Fibroblast of skin of scalp (primary cell): ENCODE data around the gene BRICD5.

Experiments
- DNase-seq: peaks from one replicate; pipeline ENCODE4 v3.0.0-alpha.2; 2013

BRICD5 gene

DNA sequence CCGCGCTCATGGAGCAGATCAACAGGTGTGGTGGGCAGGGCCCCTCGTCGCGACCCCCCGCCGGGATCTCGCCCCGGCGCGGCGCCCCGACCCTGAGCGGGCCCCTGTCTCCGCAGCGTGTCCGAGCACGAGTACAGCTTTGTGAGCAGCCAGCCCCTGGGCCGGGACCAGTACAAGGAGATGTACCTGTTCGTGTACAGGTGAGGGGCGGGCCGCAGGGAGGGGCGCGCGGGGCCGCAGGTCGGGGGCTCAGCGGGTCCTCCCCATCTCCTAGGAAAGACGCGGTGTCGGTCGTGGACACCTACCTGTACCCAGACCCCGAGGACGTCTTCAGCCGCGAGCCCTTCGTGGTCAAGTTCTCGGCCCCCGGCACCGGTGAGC is 26.4 kb upstream of the BRICD5 start:
- DNase-seq, result no peak

DNA sequence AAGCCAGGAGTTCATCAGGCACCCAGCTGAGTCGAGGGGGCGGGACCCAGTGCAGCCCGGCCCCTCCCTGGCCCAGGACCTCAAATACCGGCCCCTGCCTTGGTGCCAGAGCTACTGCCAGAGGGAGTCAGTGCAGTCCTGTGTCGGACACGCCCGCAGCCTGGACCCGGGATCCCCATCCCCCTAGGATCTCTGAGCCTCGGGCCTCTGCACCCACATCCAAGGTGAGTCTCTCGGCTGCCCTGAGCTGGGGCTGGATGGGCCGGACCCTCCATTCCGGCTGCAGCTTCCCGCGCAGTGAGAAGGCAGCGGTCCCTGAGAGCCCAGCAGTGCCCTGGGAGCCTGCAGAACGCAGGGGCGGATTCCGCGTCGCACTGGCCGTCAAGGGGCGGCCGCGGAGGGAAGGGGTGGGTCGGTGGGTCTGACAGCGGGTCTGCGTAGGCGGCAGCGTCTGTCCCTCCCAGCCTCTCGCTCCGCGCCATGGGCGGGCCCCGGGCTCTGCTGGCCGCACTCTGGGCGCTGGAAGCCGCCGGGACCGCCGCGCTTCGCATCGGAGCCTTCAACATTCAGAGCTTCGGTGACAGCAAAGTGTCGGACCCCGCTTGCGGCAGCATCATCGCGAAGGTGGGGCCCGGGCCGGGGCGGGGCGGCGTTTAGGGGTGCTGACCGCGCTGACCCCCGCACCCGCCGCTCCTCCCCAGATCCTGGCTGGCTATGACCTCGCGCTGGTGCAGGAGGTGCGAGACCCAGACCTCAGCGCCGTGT is 25.9 kb upstream of the BRICD5 start, which contains the start of gene DNASE1L2:
Gene DNASE1L2, plus strand, starts transcription at position 108 of the 765 bp plus-strand sequence. Its CDS starts 373 bp downstream, at position 481.
- DNase-seq, result peak; percentile 29

DNA sequence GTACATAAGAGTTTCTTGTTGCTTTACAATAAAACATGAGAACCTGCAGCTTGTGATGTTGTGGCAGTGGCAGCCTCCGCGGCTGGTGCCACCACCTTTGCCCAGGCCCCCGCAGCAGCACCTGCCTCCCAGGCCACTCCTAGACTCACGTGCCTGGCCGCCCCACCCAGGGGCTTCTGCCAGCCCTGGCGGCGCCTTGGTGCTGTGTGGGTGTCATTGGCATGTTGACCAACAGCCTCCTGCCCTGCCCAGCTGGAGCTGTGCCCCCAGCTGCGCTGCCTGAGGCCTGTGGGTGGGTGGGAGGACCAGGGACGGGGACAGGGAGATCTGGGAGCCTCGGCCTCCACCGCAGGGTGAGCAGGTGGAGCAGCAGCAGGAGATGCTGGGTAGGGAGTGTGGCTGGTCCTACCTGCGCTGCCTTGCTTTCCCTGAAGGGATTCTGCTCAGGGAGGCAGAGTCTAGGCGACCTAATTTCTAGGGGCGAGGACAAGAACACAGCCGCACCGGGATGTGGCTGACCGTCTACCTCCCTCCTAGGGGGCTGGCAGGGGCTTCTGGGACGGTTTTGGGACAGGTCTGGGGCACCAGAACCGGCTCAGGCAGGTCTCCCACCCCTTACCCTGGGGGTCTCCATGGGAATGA is 25.2 kb upstream of the BRICD5 start:
- no peak for DNase-seq

DNA sequence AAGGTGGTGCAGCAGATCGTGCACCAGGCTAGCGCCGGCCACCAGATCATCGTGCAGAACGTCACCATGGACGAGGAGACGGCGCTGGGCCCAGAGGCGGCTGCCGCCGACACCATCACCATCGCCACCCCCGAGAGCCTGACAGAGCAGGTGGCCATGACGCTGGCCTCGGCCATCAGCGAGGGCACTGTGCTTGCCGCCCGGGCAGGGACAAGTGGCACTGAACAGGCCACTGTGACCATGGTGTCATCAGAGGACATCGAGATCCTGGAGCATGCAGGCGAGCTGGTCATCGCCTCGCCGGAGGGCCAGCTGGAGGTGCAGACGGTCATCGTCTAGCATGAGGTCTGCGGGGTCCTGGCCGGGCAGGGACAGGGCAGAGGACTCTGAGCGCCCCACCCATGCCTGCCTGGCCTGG is 24.6 kb upstream of the BRICD5 start:
- DNase-seq, result no peak

DNA sequence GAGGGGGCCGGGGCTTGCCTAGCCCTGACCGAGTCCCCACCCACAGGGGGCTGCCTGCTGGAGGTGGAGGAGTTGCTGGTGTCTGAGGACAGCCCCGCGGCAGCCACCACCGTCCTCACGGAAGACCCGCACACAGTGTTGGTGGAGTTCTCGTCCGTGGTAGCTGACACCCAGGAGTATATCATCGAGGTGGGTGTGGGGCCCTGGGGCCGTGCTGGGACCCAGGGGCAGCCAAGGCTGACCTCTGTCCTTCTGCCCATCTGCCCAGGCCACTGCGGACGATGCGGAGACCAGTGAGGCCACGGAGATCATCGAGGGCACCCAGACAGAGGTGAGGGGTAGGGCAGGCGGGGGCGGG is 24.1 kb upstream of the BRICD5 start:
- no peak for DNase-seq

DNA sequence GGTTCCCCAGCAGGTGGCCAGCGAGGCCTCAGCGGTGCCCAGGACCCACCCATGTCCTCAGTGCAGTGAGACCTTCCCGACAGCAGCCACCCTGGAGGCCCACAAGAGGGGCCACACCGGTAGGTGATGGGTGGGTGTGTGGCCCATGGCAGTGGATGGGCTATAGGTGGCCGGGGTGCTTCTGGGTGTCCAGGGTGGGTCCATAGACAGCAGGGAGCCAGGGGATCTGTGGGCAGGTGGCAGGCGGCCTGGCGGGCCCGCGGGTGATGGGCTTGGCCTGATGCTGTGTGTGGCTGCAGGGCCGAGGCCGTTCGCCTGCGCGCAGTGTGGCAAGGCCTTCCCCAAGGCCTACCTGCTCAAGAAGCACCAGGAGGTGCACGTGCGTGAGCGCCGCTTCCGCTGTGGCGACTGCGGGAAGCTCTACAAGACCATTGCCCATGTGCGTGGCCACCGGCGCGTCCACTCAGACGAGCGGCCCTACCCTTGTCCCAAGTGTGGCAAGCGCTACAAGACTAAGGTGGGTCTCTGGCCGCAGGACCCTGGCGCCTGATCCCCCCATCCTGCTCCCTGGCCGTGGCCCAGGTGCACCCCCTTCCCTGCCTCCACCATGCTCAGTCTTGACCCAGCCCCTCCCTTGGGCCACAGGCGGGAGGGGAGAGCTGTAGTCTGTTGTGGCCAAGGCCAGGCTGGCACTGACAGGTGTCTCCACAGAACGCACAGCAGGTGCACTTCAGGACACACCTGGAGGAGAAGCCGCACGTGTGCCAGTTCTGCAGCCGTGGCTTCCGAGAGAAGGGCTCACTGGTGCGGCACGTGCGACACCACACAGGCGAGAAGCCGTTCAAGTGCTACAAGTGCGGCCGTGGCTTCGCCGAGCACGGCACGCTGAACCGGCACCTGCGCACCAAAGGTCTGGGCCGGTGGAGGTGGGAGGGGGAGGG is 23.5 kb upstream of the BRICD5 start:
- DNase-seq, result no peak

DNA sequence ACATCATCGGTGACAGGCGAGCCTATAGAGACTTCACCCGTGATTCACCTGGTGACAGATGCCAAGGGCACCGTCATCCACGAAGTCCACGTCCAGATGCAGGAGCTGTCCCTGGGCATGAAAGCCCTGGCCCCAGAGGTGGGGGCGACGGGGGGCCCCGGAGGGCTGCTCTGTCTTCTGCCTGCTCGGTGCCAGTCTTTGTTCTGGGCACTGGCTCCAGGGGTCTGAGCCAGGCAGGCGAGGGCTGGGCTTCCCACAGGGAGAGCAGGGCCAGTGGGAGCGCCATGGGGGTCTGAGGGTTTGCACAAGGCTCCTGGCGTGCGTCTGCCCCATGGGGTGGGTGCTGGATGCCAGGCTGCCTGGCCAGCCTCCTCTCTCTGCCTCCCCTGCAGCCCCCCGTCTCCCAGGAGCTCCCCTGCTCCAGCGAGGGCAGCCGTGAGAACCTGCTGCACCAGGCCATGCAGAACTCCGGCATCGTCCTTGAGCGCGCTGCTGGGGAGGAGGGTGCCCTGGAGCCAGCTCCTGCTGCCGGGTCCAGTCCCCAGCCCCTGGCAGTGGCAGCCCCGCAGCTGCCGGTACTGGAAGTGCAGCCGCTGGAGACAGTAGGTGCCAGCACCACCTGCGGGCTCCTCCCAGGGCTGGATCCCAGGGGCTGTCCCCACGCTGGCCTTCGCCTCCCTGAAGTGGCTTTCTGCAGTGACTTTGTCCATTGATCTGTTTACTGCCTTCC is 22.5 kb upstream of the BRICD5 start:
- DNase-seq, result no peak

DNA sequence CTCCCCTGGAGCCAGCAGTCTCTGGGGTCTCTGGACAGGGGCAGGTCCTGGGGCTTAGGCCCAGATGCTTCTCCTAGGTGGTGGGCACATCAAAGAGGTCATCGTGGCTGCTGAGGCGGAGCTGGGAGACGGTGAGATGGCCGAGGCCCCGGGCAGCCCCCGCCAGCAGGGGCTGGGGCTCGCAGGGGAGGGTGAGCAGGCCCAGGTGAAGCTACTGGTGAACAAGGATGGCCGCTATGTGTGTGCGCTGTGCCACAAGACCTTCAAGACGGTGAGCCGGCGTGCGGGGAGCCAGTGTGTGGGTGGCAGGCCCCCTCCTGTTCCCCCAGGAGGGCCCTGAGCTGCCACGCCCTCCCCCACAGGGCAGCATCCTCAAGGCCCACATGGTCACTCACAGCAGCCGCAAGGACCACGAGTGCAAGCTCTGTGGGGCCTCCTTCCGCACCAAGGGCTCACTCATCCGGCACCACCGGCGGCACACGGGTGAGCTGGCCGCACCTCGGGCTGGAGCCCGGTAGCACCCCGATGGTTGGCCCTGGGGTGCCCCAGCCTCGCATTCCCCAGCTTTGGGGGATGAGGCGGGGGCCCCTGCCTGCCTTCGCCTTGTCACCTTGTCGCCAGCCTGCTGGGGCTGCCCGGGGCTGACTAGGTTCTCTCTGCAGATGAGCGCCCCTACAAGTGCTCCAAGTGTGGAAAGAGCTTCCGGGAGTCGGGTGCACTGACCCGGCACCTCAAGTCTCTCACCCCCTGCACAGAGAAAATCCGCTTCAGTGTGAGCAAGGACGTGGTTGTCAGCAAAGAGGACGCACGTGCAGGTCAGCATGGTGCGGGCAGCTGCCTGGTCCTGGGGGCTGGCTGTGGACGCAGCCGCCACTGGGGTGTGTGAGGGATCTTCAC is 21.7 kb upstream of the BRICD5 start:
- no peak for DNase-seq

DNA sequence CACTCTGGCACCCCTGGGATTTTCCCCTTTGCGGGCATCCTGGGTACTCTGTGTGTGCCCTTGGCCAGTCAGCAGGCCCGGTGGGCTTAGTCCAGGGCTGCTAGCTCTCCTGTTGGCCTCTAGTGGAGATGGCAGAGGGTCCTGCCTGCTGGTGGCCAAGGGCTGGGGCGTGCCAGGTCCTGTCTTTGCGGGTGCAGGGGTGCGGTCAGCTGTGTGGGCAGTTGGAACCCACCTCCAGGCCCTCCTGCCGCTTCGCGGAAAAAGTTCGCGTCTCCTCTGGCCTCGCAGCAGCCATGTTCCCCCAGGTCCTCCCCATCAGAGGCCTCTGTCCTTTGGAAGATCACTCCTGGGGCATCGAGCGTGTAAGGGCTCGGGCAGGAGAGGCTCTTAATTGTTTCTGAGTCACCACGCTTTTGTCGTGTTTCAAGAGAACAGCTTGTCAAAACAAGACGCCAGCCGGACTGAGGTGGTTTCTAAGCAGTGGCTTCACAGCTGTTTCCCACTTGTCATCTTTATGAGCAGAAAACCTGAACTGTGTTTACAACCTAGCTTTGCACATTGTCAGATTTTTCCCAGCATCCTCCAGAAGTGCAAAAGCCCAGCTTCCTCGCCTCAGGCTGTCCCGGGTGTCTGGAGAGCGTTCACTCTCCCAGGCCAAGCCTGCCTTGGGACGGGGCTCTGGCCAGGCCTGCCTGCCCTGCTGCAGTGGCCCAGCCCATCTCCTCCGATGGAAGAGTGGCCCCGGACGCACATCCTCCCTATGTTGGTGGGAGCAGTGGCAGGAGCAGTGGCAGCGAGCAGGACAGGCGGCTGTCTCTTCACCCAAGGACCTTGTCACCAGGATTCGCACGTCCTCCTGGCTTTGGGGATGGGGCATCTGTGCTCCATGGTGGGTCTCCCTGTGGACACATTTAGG is 20.6 kb upstream of the BRICD5 start:
- no peak for DNase-seq

DNA sequence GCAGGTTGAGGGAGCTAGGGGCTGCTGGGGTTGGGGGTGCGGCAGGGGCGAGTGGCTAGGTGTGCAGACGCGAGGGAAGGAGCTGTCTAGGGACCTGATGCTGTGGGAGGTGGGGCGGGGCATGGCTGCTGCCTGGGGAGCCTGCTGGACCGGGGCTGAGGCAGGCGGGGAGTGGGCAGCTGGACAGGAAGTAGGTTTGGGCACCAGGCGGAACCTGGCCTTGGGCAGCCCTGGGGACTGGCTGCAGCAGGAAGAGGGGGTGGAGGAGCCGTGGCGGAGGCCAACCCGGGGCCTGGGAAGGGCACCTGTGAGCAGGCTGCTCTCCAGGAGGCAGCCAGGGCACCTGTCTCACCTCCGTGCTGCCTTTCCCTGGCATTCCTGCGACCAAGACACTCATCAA is 19.7 kb upstream of the BRICD5 start:
- no peak for DNase-seq

DNA sequence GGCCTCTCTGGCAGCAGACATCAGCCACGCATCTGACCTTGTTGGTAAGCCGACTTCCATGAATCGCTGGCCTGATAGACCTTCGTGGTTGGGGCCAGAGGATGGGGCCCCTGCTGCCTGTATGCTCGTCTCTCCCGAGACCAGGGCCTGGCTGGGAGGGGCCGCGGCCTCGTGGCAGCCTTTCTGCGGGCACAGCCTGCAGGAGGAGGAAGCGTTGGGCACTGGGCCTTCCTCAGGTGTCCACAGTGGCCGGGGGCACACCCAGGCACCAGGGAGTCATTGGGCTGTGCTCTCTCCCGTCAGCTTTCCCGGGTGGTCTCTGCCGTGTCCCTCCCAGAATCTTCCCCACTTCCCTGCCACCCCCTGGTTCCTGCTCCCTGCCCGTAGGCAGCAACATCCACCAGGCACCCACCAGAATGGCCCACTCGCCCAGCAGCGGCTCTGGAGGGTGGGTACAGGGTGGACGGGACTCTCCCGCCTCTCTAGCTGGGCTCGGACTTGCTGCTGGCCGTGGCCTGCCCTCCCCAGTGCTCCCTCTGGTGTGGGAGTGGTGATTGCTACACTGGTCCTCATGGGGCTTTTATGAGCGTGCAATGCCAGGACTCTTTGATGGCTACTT is 19.1 kb upstream of the BRICD5 start:
- no peak for DNase-seq

DNA sequence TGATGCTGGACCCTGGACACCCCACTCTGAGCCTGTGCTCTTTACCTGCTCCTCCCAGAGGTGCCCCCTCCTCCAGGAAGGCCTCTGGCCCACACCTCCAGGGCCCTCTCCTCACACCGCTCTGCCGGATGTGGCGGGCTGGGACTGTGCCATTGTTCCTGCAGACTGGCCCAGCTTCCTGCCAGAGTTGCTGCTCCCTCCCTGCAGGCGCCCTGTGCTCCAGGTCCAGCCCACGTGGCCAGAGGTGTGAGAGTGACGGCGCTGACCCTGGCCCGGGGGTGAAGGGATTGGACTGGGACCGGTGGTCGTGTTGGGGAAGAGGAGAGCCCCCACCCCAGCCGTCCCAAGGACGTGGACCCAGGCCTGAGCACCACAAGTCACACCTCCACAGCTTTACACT is 18.4 kb upstream of the BRICD5 start:
- DNase-seq, result no peak

DNA sequence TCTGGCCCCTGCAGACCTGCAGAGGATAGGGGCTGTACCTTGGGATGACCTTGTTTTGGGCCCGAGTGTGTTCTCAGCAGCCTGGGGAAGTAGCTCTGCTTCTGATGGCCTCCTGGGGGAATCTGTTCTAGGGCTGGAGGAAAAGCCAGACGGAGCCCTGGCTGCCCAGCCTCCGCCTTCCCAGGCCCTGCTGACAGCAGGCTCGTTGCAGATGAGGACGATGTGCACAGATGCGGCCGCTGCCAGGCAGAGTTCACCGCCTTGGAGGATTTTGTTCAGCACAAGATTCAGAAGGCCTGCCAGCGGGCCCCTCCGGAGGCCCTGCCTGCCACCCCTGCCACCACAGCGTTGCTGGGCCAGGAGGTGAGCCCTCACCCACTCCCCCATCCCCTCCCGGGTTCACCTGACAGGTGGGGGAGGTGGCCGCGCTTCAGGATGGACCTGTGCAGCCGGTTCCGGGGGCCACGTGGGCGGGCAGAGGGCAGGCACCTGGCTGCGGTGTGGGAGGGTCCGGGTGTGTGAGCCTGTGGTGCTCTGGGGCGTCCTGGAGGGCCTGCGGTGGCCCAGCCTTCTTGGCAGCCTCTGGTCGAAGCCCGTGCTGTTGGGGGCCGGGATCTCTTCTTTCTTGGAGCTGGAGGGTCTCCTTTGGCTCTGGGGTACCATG is 17.6 kb upstream of the BRICD5 start:
- no peak for DNase-seq

DNA sequence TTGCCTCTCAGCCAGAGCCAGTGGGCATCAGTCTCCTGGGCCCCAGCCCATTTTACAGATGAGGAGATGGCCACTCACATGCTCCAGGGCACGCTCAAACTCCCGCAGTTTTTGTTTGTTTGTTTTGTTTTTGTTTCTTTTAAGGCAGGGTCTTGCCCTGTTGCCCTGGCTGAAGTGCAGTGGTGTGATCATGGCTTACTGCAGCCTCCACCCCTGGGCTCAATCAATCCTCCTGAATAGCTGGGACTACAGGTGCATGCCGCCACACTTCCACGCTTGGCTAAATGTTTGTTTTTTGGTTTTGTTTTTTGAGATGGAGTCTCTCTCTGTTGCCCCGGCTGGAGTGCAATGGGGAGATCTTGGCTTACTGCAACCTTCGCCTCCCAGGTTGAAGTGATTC is 16.3 kb upstream of the BRICD5 start:
- no peak for DNase-seq

DNA sequence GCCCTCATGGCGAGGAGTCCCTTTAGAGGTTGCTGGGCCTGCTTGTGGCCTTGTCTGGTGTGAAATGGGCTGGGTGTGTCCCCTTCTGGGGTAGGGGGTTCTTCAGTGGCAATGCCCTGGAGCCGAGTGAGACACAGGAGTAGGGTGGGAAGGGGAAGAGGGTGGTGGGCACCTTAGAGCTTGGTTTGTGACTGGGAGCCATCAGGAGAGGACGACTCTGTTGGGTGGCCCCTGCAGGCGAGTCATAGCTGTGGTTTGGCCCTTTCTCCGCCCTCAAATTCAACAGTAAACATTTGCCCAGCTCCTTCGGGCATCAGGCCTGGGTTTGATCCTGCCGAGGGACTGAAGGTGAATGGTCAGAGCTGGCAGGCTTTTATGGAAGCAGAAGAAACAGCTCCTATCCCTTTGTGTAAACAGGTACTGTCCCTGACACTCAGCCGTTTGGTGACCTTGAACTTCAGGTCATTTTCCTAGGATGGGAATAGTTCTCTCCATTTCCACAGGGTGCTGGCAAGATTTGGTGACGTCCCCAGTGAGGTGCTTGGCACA is 15.7 kb upstream of the BRICD5 start:
- no peak for DNase-seq

DNA sequence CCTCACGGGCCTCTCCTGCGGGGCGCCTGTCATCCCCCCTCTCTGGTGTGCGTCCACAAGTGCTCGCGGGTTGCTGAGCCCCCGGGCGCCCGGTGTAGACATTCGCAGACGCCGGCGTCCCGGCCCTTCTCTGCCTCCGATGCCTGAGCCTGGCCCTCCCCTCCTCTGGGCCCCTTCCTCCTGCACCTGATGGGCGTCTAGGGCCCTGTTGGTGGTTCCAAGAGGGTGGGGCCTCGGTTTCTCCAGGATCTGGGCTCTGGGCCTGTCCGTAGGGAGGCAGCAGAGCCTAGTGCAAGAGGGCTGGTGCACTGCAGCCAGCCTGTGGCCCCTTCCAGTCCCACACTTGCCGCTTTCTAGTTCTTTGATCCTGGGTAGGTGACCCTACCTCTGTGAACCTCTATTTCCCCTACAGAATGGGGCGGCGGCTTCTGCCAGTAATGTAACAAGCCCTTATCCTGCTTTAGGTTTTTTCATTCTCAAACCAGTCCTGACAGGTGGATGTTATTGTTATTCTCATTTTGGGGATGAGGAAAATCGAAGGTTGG is 13.4 kb upstream of the BRICD5 start:
- peak; percentile 35 for DNase-seq

DNA sequence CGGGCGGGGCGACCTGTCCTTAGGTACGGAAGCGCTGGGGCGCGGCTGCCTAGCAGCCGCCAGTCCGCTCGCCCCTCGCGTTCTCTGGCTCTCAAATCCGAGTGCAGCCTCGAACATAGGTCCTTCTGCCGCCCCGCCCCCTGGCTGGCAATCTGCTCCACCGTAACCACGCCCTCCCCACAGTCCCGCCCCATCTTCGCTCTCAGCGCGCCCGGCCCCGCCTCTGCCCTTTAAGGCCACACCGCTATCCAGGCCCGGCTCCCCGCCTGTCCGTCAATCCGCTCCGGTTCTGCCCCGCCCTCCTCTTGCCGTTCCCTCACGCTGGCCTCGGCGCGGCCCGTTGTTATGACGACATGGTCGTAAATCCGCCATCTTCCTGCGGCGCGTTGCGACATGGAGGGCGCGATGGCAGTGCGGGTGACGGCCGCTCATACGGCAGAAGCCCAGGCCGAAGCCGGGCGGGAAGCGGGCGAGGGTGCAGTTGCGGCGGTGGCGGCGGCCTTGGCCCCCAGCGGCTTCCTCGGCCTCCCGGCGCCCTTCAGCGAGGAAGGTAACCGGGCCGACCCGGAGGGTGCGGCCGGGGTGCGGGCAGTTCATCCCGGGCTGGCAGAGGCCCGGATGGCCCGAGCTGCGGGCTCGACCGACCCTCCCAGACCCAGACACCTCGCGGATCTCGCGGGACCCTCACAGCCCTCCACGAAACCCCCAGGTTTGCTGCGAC is 12.7 kb upstream of the BRICD5 start, which contains the start of gene E4F1:
Gene E4F1, plus strand, starts transcription at position 371 of the 721 bp plus-strand sequence. Its CDS starts 23 bp downstream, at position 394.
- DNase-seq, result peak; percentile 100

DNA sequence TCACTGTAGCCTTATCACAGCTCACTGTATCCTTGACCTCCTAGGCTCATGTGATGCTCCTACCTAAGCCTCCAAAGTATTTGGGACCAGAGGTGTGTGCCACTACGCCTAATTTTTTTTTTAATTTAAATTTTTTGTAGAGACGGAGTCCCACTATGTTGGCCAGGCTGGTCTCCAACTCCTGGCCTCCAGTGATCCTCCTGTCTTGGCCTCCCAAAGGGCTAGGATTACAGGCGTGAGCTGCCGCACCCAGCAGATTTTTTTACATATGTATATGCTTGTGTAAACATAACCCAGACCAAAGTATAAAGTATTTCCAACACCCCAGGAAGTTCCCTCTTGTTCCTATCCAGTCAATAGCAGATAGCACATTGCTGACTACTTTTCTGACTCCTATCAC is 5.7 kb upstream of the BRICD5 start:
- no peak for DNase-seq
